Measurements from ENCODE around the gene NOM1. TPM values are rescaled to one million over a fixed set of nuclear protein-coding genes. Genes with fewer than 3 reads are reported as not detected.

NOM1 gene
- total RNA-seq, 1 experiment from 2014 or later, result 30.3 TPM

DNA sequence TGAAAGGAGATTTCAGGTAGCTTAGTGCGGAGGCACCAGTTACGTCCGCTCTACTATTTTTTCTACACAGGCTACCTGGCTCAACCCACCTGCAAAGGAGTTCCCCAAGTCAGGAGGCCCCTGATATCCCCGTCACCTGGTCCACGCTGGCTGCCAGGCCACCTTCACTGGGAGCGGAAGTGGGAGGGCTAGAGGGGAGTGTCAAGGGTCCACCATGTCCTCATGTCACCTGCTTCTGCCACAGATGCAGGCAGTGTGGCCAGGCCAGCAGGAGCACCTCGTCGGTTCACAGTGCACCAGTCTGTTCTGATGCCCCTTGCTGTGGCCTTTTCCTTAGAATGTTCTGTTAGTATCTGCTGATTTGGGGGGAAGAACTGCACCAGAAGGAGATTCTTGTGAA is 16.9 kb downstream of the NOM1 start:
- no TSS peak for BruUV-seq (replicated peaks)
- TF ChIP-seq, protein P1, sequence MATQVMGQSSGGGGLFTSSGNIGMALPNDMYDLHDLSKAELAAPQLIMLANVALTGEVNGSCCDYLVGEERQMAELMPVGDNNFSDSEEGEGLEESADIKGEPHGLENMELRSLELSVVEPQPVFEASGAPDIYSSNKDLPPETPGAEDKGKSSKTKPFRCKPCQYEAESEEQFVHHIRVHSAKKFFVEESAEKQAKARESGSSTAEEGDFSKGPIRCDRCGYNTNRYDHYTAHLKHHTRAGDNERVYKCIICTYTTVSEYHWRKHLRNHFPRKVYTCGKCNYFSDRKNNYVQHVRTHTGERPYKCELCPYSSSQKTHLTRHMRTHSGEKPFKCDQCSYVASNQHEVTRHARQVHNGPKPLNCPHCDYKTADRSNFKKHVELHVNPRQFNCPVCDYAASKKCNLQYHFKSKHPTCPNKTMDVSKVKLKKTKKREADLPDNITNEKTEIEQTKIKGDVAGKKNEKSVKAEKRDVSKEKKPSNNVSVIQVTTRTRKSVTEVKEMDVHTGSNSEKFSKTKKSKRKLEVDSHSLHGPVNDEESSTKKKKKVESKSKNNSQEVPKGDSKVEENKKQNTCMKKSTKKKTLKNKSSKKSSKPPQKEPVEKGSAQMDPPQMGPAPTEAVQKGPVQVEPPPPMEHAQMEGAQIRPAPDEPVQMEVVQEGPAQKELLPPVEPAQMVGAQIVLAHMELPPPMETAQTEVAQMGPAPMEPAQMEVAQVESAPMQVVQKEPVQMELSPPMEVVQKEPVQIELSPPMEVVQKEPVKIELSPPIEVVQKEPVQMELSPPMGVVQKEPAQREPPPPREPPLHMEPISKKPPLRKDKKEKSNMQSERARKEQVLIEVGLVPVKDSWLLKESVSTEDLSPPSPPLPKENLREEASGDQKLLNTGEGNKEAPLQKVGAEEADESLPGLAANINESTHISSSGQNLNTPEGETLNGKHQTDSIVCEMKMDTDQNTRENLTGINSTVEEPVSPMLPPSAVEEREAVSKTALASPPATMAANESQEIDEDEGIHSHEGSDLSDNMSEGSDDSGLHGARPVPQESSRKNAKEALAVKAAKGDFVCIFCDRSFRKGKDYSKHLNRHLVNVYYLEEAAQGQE (IDR thresholded peaks at IDR 0.05; ENCODE audit: insufficient read depth in 1 of 2, low read depth in 2 of 2, low read length in 1 of 2), result no peak
- TF ChIP-seq POLR2AphosphoS5 (IDR thresholded peaks at IDR 0.05; ENCODE audit: low read depth, low read length), result no peak
- TF ChIP-seq, protein P2, sequence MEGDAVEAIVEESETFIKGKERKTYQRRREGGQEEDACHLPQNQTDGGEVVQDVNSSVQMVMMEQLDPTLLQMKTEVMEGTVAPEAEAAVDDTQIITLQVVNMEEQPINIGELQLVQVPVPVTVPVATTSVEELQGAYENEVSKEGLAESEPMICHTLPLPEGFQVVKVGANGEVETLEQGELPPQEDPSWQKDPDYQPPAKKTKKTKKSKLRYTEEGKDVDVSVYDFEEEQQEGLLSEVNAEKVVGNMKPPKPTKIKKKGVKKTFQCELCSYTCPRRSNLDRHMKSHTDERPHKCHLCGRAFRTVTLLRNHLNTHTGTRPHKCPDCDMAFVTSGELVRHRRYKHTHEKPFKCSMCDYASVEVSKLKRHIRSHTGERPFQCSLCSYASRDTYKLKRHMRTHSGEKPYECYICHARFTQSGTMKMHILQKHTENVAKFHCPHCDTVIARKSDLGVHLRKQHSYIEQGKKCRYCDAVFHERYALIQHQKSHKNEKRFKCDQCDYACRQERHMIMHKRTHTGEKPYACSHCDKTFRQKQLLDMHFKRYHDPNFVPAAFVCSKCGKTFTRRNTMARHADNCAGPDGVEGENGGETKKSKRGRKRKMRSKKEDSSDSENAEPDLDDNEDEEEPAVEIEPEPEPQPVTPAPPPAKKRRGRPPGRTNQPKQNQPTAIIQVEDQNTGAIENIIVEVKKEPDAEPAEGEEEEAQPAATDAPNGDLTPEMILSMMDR (IDR thresholded peaks at IDR 0.05), result no peak
- no peak for TF ChIP-seq TCF7L2 (IDR thresholded peaks at IDR 0.05; ENCODE audit: low read depth, low read length)
- no peak for TF ChIP-seq SIN3A (IDR thresholded peaks at IDR 0.05; ENCODE audit: borderline replicate concordance, insufficient read depth, low read depth, low read length)
- Histone ChIP-seq H3K36me3 (ENCODE audit: control insufficient read depth, insufficient read depth, low read length) (peaks cover 28% of the 10 kb centered on the region), H3K9me3 (ENCODE audit: control insufficient read depth, insufficient read depth, low read depth, low read length) (no peaks in the 10 kb centered on the region), H3K4me1 (ENCODE audit: control insufficient read depth, insufficient read depth, low read length) (no peaks in the 10 kb centered on the region), H3K27ac (ENCODE audit: low read length) (no peak overlapping the region), H3K27me3 (ENCODE audit: control insufficient read depth, insufficient read depth, low read length) (no peaks in the 10 kb centered on the region), H3K4me3 (ENCODE audit: low read depth in 2 of 2, low read length in 2 of 2) (no peak overlapping the region)
- CTCF ChIA-PET, result no interaction called here
- in situ Hi-C loops (cut with HindIII; ENCODE audit: low pct_unique_long_range_greater_than_20kb, low sequenced_read_pairs), result no loop called here
- DNase-seq (ENCODE audit: low read depth, low spot score), result no peak
- intact Hi-C loops (cut with micrococcal nuclease; ENCODE audit: unreplicated experiment), result no loop called here
- ATAC-seq, result no peak
- POLR2A ChIA-PET, result interaction anchor here (0.8 kb wide), 1 partner anchor 19 kb away, joined by 4 read pairs; no protein-coding TSS in a partner anchor

DNA sequence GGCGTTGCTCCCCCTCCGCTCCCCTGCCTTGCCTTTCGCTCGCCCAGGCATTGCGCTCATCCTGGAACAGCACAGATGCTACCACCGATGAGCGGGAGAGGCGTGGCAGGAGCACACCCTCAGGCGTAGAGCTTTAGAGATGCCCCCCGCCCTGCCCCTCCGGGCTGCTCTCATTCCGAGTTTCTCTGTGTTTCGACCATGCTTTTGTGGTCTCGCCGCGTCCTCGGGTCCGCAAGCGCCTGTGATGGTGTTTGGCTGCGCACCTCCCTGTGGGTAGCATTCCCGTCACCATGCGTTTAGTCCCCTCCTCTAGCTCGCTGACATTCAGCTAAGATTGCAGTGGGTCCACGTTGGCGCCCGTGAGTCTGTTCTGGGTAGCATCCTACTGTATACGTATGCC is 18.7 kb downstream of the NOM1 start:
- no peak overlapping the region for H3K27ac ChIP-seq (ENCODE audit: low read length)
- H3K27me3 ChIP-seq (ENCODE audit: control insufficient read depth, insufficient read depth, low read length), result no peaks in the 10 kb centered on the region
- intact Hi-C loops (cut with micrococcal nuclease; ENCODE audit: unreplicated experiment) (no loop called here), in situ Hi-C loops (cut with HindIII; ENCODE audit: low pct_unique_long_range_greater_than_20kb, low sequenced_read_pairs) (no loop called here)
- peaks cover 21% of the 10 kb centered on the region for H3K36me3 ChIP-seq (ENCODE audit: control insufficient read depth, insufficient read depth, low read length)
- BruUV-seq (replicated peaks), result no TSS peak
- POLR2A ChIA-PET, result no interaction called here
- no peak overlapping the region for H3K4me3 ChIP-seq (ENCODE audit: low read depth in 2 of 2, low read length in 2 of 2)
- TF ChIP-seq, protein P1 (IDR thresholded peaks at IDR 0.05; ENCODE audit: insufficient read depth in 1 of 2, low read depth in 2 of 2, low read length in 1 of 2), result no peak
- TF ChIP-seq SIN3A (IDR thresholded peaks at IDR 0.05; ENCODE audit: borderline replicate concordance, insufficient read depth, low read depth, low read length), result no peak
- TF ChIP-seq, protein P2 (IDR thresholded peaks at IDR 0.05), result no peak
- no peak for TF ChIP-seq POLR2AphosphoS5 (IDR thresholded peaks at IDR 0.05; ENCODE audit: low read depth, low read length)
- TF ChIP-seq TCF7L2 (IDR thresholded peaks at IDR 0.05; ENCODE audit: low read depth, low read length), result no peak
- ATAC-seq (no peak), DNase-seq (ENCODE audit: low read depth, low spot score) (no peak)
- no peaks in the 10 kb centered on the region for H3K4me1 ChIP-seq (ENCODE audit: control insufficient read depth, insufficient read depth, low read length)
- CTCF ChIA-PET, result interaction anchor here (0.7 kb wide), 1 partner anchor 580 kb away, joined by 3 read pairs; no protein-coding TSS in a partner anchor
- H3K9me3 ChIP-seq (ENCODE audit: control insufficient read depth, insufficient read depth, low read depth, low read length), result no peaks in the 10 kb centered on the region

All from Panc1 (cell line).